H1 (cell line): Measurements from ENCODE around the gene DOCK10. TPM values are rescaled to one million over a fixed set of nuclear protein-coding genes. Genes with fewer than 3 reads are reported as not detected.

Source experiments
- CTCF ChIA-PET: fragments of 300-600 bp; sonication (Branson Sonifier 250); formaldehyde crosslinking; loops from one replicate; lab custom pipeline; 2021; ENCODE audit not compliant: partially characterized antibody; lab: Charles Lee
- POLR2A ChIA-PET: fragments of 300-600 bp; sonication (Branson Sonifier 250); formaldehyde crosslinking; loops from one replicate; lab custom pipeline; 2021; ENCODE audit warnings: inconsistent platforms; ENCODE audit not compliant: partially characterized antibody; lab: Charles Lee
- DNase-seq, 2 experiments: peaks; one replicate each; pipeline versions ENCODE4 v3.0.0 to v3.0.0-alpha.2; 2010 to 2022; ENCODE audit warnings: low spot score in 2 of 2, low read depth in 1 of 2, mixed read lengths in 1 of 2
- FAIRE-seq: peaks from 2 replicates; lab custom pipeline; 2011; peaks lifted over from hg19 to GRCh38; lab: Jason Lieb, UNC
- H2AFZ ChIP-seq: 2 replicates; pipeline ENCODE4 v1.8.1; 2012; ENCODE audit warnings: low read length, inconsistent platforms
- H2AK5ac ChIP-seq: 2 replicates; pipeline ENCODE4 v1.6.1; 2013; ENCODE audit warnings: low read depth, low read length
- H2BK120ac ChIP-seq: replicated peaks from 2 replicates; pipeline ENCODE3; 2013; ENCODE audit warnings: low read depth, low read length, inconsistent platforms
- H2BK12ac ChIP-seq: 2 replicates; pipeline ENCODE4 v1.6.1; 2013; ENCODE audit warnings: low read depth, low read length
- H2BK15ac ChIP-seq: 2 replicates; pipeline ENCODE4 v1.6.1; 2013; ENCODE audit warnings: low read length
- H2BK20ac ChIP-seq: 2 replicates; pipeline ENCODE4 v1.6.1; 2013; ENCODE audit warnings: low read length
- H2BK5ac ChIP-seq: 2 replicates; pipeline ENCODE4 v1.6.1; 2013; ENCODE audit warnings: low read depth, low read length
- H3K14ac ChIP-seq: 2 replicates; pipeline ENCODE4 v1.6.1; 2013; ENCODE audit warnings: inconsistent platforms; ENCODE audit not compliant: insufficient read length
- H3K18ac ChIP-seq: 2 replicates; pipeline ENCODE4 v1.6.1; 2013; ENCODE audit warnings: low read length; ENCODE audit errors: extremely low read depth
- H3K23ac ChIP-seq: 2 replicates; pipeline ENCODE4 v1.6.1; 2013; ENCODE audit warnings: inconsistent platforms; ENCODE audit not compliant: insufficient read length
- H3K23me2 ChIP-seq: 2 replicates; pipeline ENCODE4 v1.6.1; 2013; ENCODE audit warnings: low read depth, low read length
- H3K27ac ChIP-seq: 2 replicates; pipeline ENCODE4 v1.6.1; 2011; ENCODE audit warnings: low read depth, low read length, inconsistent platforms
- H3K27me3 ChIP-seq, 4 experiments: replicated peaks in 1 of 4; 1 replicate in 1 of 4; 2 replicates in 3 of 4; pipeline versions ENCODE4 v1.6.1 to v1.8.1; 2011 to 2013; ENCODE audit warnings: low read length in 3 of 4, mild to moderate bottlenecking in 3 of 4, inconsistent platforms in 2 of 4, mixed read lengths in 2 of 4, moderate library complexity in 1 of 4; ENCODE audit not compliant: control insufficient read depth in 3 of 4, insufficient read depth in 3 of 4; ENCODE audit errors: extremely low read depth in 1 of 4
- H3K36me3 ChIP-seq, 4 experiments: 2 replicates each; pipeline versions ENCODE4 v1.6.1 to v1.8.1; 2011 to 2013; ENCODE audit warnings: mild to moderate bottlenecking in 4 of 4, low read length in 3 of 4, moderate library complexity in 2 of 4, control low read depth in 1 of 4, inconsistent platforms in 1 of 4; ENCODE audit not compliant: insufficient read depth in 4 of 4, control insufficient read depth in 2 of 4
- H3K4ac ChIP-seq: replicated peaks from 2 replicates; pipeline ENCODE3; 2013; ENCODE audit warnings: low read length, low read depth, mixed read lengths, inconsistent platforms; ENCODE audit not compliant: insufficient read length
- H3K4me1 ChIP-seq, 4 experiments: replicated peaks in 1 of 4; 1 replicate in 1 of 4; 2 replicates in 3 of 4; pipeline versions ENCODE4 v1.6.1 to v1.8.1; 2011 to 2013; ENCODE audit warnings: low read length in 3 of 4, inconsistent platforms in 2 of 4, mixed read lengths in 1 of 4; ENCODE audit not compliant: insufficient read depth in 4 of 4, control insufficient read depth in 3 of 4
- H3K4me2 ChIP-seq, 2 experiments: 2 replicates each; pipeline versions ENCODE4 v1.6.1 to v1.8.1; 2011 to 2013; ENCODE audit warnings: low read depth in 2 of 2, low read length in 2 of 2, control low read depth in 1 of 2, inconsistent platforms in 1 of 2, mild to moderate bottlenecking in 1 of 2; ENCODE audit not compliant: insufficient read depth in 1 of 2
- H3K4me3 ChIP-seq, 4 experiments: fragments of 200-600, 300-600 bp in 1 of 4; sonication (generic), shearing (Covaris generic), sonication (Bioruptor Twin) in 1 of 4; 2 replicates each; pipeline versions ENCODE4 v1.5.1 to v1.8.1; 2011 to 2016; ENCODE audit warnings: low read length in 4 of 4, low read depth in 3 of 4, control low read depth in 2 of 4, inconsistent platforms in 2 of 4, mild to moderate bottlenecking in 2 of 4, mixed read lengths in 1 of 4, moderate library complexity in 1 of 4; ENCODE audit not compliant: insufficient read depth in 2 of 4; ENCODE audit errors: extremely low read depth in 1 of 4
- H3K56ac ChIP-seq: replicated peaks from 2 replicates; pipeline ENCODE3; 2013; ENCODE audit warnings: low read depth, mild to moderate bottlenecking, mixed read lengths, low read length, inconsistent platforms; ENCODE audit not compliant: insufficient read length
- H3K79me1 ChIP-seq: 2 replicates; pipeline ENCODE4 v1.6.1; 2013; ENCODE audit warnings: low read depth, low read length, control low read depth
- H3K79me2 ChIP-seq, 2 experiments: 2 replicates each; pipeline versions ENCODE4 v1.6.1 to v1.8.1; 2012 to 2013; ENCODE audit warnings: low read length in 2 of 2, mild to moderate bottlenecking in 2 of 2, inconsistent platforms in 1 of 2; ENCODE audit not compliant: insufficient read depth in 2 of 2, control insufficient read depth in 1 of 2
- H3K9ac ChIP-seq, 4 experiments: replicated peaks in 1 of 4; 1 replicate in 1 of 4; 2 replicates in 3 of 4; pipeline versions ENCODE4 v1.6.1 to v1.8.1; 2011 to 2013; ENCODE audit warnings: low read depth in 3 of 4, low read length in 3 of 4, control low read depth in 2 of 4, mild to moderate bottlenecking in 2 of 4, moderate library complexity in 2 of 4, inconsistent platforms in 1 of 4; ENCODE audit errors: extremely low read depth in 1 of 4
- H3K9me3 ChIP-seq, 2 experiments: 2 replicates each; pipeline versions ENCODE4 v1.6.1 to v1.8.1; 2012 to 2013; ENCODE audit warnings: mild to moderate bottlenecking in 2 of 2, moderate library complexity in 2 of 2, control low read depth in 1 of 2, inconsistent platforms in 1 of 2, low read depth in 1 of 2, low read length in 1 of 2, mixed read lengths in 1 of 2; ENCODE audit not compliant: insufficient read depth in 2 of 2
- H4K20me1 ChIP-seq, 2 experiments: replicated peaks in 1 of 2; 2 replicates each; pipeline versions ENCODE3 to v1.8.1; 2011 to 2013; ENCODE audit warnings: inconsistent platforms in 2 of 2, low read length in 2 of 2, mild to moderate bottlenecking in 1 of 2; ENCODE audit not compliant: insufficient read depth in 2 of 2, control insufficient read depth in 1 of 2
- H4K5ac ChIP-seq: 2 replicates; pipeline ENCODE4 v1.6.1; 2013; ENCODE audit warnings: low read length, low read depth, mixed read lengths, inconsistent platforms; ENCODE audit not compliant: insufficient read length
- H4K8ac ChIP-seq: 2 replicates; pipeline ENCODE4 v1.8.0; 2013; ENCODE audit warnings: mild to moderate bottlenecking, moderate library complexity, low read length, inconsistent platforms; ENCODE audit not compliant: insufficient read depth; ENCODE audit errors: extremely low read depth
- H4K91ac ChIP-seq: replicated peaks from 2 replicates; pipeline ENCODE3; 2013; ENCODE audit warnings: low read length, mixed read lengths, inconsistent platforms; ENCODE audit not compliant: insufficient read length
- RAD21 ChIP-seq, 2 experiments: IDR thresholded peaks in 1 of 2; conservative IDR thresholded peaks in 1 of 2; 2 replicates each; pipeline ENCODE4 v1.6.1; 2011; ENCODE audit warnings: low read depth in 2 of 2, low read length in 2 of 2, improper control_type of control experiment in 1 of 2, inconsistent platforms in 1 of 2, mild to moderate bottlenecking in 1 of 2, moderate library complexity in 1 of 2
- RXRA ChIP-seq: IDR thresholded peaks from 2 replicates; pipeline ENCODE4 v1.6.1; 2011; ENCODE audit warnings: low read depth, mild to moderate bottlenecking, low read length, moderate library complexity; ENCODE audit not compliant: insufficient read depth
- SRF ChIP-seq: IDR thresholded peaks from 2 replicates; pipeline ENCODE4 v1.6.1; 2011; ENCODE audit warnings: mild to moderate bottlenecking, low read depth, low read length, moderate library complexity
- YY1 ChIP-seq: IDR thresholded peaks from 2 replicates; pipeline ENCODE4 v1.6.1; 2011; ENCODE audit warnings: low read depth, mild to moderate bottlenecking, low read length
- ZNF274 ChIP-seq: IDR thresholded peaks from 2 replicates; pipeline ENCODE4 v1.7.0; 2012; ENCODE audit warnings: low read length, borderline replicate concordance; ENCODE audit errors: extremely low read depth
- WGBS, 2 experiments: shearing (Covaris generic) in 1 of 2; methylation state at CpG; one replicate each; pipeline versions ENCODE4 v1.1.6 to v1.1.7; 2013 to 2015; ENCODE audit warnings: low lambda C conversion rate in 2 of 2, mixed read lengths in 2 of 2, inconsistent platforms in 1 of 2, low coverage in 1 of 2, missing lambda C conversion rate in 1 of 2; ENCODE audit not compliant: insufficient replicate concordance in 2 of 2, insufficient coverage in 1 of 2, insufficient read length in 1 of 2; ENCODE audit errors: extremely low coverage in 1 of 2, missing lambda C conversion rate in 1 of 2; 5-methylcytosine and 5-hydroxymethylcytosine counted together
- polyA plus RNA-seq, 7 experiments: library from polyadenylated mRNA; depleted of rRNA in 3 of 7; stranded (reverse) in 5 of 7; unstranded in 2 of 7; fragments of >200 nt in 5 of 7; fragments of 200-250 nt in 2 of 7; gene quantifications; 1 replicate in 5 of 7; 2 replicates in 1 of 7; 4 replicates in 1 of 7; pipeline versions ENCODE4 v1.2.1 to v1.2.3, GENCODE V29; 2011 to 2013; ENCODE audit warnings: missing spikeins in 2 of 7, mixed read lengths in 2 of 7
- total RNA-seq: library from RNA; stranded (reverse); fragmentation: NEBNext Ultra II Directional; extraction: Animal tissue kit (Norgen Biotek cat#: 25700); gene quantifications from 2 replicates; pipeline ENCODE4 v1.2.1, GENCODE V29; 2021

The DOCK10 gene
- total and polyA plus RNA-seq, 2 of the 8 experiments (the other 6 are each of a cell fraction or from before 2014, with no cell fraction given) = 0.33 to 1.6 TPM

- Histone ChIP-seq H3K36me3 (no peaks in the 10 kb centered on the region), H3K27me3 (no peaks in the 10 kb centered on the region), H4K8ac (no peak overlapping the region), H4K5ac (no peak overlapping the region), H2AFZ (no peak overlapping the region), H2BK120ac (no peak overlapping the region), H3K4me2 (no peak overlapping the region), H3K4ac (no peak overlapping the region), H3K23me2 (no peaks in the 10 kb centered on the region), H2AK5ac (no peak overlapping the region), H3K79me2 (no peaks in the 10 kb centered on the region), H2BK20ac (no peak overlapping the region), H3K79me1 (no peaks in the 10 kb centered on the region), H3K56ac (no peak overlapping the region), H2BK12ac (no peak overlapping the region), H2BK15ac (no peak overlapping the region), H3K4me1 (peaks cover 0 to 3% (median 0%) of the 10 kb centered on the region in 4 experiments; a peak in 1 of 7 replicates), H3K23ac (no peak overlapping the region), H3K18ac (no peak overlapping the region), H3K9me3 (no peaks in the 10 kb centered on the region), H3K9ac (no peak overlapping the region), H3K14ac (no peak overlapping the region), H2BK5ac (no peak overlapping the region), H4K91ac (no peak overlapping the region), H3K4me3 (no peak overlapping the region), H4K20me1 (no peaks in the 10 kb centered on the region), H3K27ac (no peak overlapping the region)
- DNase-seq (no peak), FAIRE-seq (no peak)
- WGBS, 2 experiments = 71% methylated on average over 3 of the region's 3 CpGs; no CpG with 5 or more reads in 1 of the 2 experiments
- TF ChIP-seq RXRA = no peak
- no peak for TF ChIP-seq YY1
- no peak for TF ChIP-seq SRF
- TF ChIP-seq RAD21 (IDR thresholded peaks at IDR 0.05 in 1 of 2, conservative IDR thresholded peaks at IDR 0.05 in 1 of 2; ENCODE audit: low read depth in 2 of 2, low read length in 2 of 2) = peak; percentile 17 to 26; a peak in 2 of 4 replicates
- no peak for TF ChIP-seq ZNF274
- POLR2A ChIA-PET = no interaction called here
- CTCF ChIA-PET = interaction anchor here (1.1 kb wide), 1 partner anchor 69 kb away, joined by 3 read pairs; no protein-coding TSS in a partner anchor
Observed at GRCh38 chr2:225017713-225018112, 24.6 kb downstream of the DOCK10 start.
